ENCODE results near the gene RBKS. TPM values are rescaled to one million over a fixed set of nuclear protein-coding genes. Genes with fewer than 3 reads are reported as not detected.

Gene RBKS
- polyA plus RNA-seq, 1 of the 3 experiments (the other 2 are of a cell fraction) = 7.4 TPM

- CTCF ChIA-PET = interaction anchor here (1.2 to 2.3 kb wide), 3 partner anchors 9 to 797 kb away, joined by 3 to 9 read pairs (median 3); no protein-coding TSS in a partner anchor
- Histone ChIP-seq H3K4me1 (ENCODE audit: control insufficient read depth in 1 of 2, insufficient read depth in 2 of 2, low read depth in 1 of 2, low read length in 1 of 2) (peaks cover 0 to 3% of the 10 kb centered on the region in 2 experiments; a peak in 1 of 4 replicates), H3K27ac (ENCODE audit: low read depth in 2 of 2, low read length in 1 of 2) (no peak overlapping the region), H3K4me2 (no peak overlapping the region), H4K20me1 (ENCODE audit: insufficient read depth) (no peaks in the 10 kb centered on the region), H3K9ac (no peak overlapping the region), H3K9me2 (no peaks in the 10 kb centered on the region), H3K4me3 (ENCODE audit: low read depth in 2 of 2, low read length in 1 of 2) (no peak overlapping the region), H3K79me2 (ENCODE audit: insufficient read depth) (no peaks in the 10 kb centered on the region), H3K27me3 (ENCODE audit: insufficient read depth) (no peaks in the 10 kb centered on the region), H3K9me3 (no peaks in the 10 kb centered on the region), H3F3A (replicated peaks; ENCODE audit: insufficient read depth) (peaks cover 4% of the 10 kb centered on the region), H3K36me3 (replicated peaks in 1 of 2; ENCODE audit: control insufficient read depth in 1 of 2, insufficient read depth in 2 of 2, low read length in 1 of 2) (no peaks in the 10 kb centered on the region), H2AFZ (ENCODE audit: low read depth) (no peak overlapping the region)
- DNase-seq = no peak
- WGBS (ENCODE audit: low lambda C conversion rate) = 96% methylated on average over 7 of the region's 7 CpGs
- TF ChIP-seq TCF12 (IDR thresholded peaks at IDR 0.05) = no peak
- no peak for TF ChIP-seq MAX (IDR thresholded peaks at IDR 0.05; ENCODE audit: low read depth)
- no peak for TF ChIP-seq NRF1 (IDR thresholded peaks at IDR 0.05; ENCODE audit: low read depth, low read length)
- TF ChIP-seq POLR2AphosphoS5 (IDR thresholded peaks at IDR 0.05; ENCODE audit: low read depth, low read length) = no peak
- TF ChIP-seq SMC3 (IDR thresholded peaks at IDR 0.05; ENCODE audit: low read depth, low read length) = no peak
- TF ChIP-seq RAD21 (IDR thresholded peaks at IDR 0.05; ENCODE audit: low read length) = no peak
- no peak for TF ChIP-seq IRF3 (IDR thresholded peaks at IDR 0.05; ENCODE audit: low read depth, low read length)
- TF ChIP-seq GATA2 (CRISPR knock-in tag; IDR thresholded peaks at IDR 0.05) = no peak
- no peak for TF ChIP-seq MXI1 (IDR thresholded peaks at IDR 0.05; ENCODE audit: low read depth, low read length)
- no peak for TF ChIP-seq TEAD4 (IDR thresholded peaks at IDR 0.05; ENCODE audit: borderline replicate concordance, insufficient read depth)
- TF ChIP-seq SIN3A (IDR thresholded peaks at IDR 0.05; ENCODE audit: borderline replicate concordance, low read depth, low read length) = no peak
- TF ChIP-seq ZBTB33 (IDR thresholded peaks at IDR 0.05; ENCODE audit: borderline replicate concordance, low read depth) = no peak
- TF ChIP-seq YY1 (IDR thresholded peaks at IDR 0.05; ENCODE audit: low read depth) = no peak
- no peak for TF ChIP-seq PBX3 (IDR thresholded peaks at IDR 0.05)
- no peak for TF ChIP-seq ELF1 (IDR thresholded peaks at IDR 0.05)
- POLR2A ChIA-PET = no interaction called here
These were observed 126.3 kb downstream of the RBKS start for GRCh38 chr2:27763907-27764267.

Measured in SK-N-SH (cell line).